Spleen (tissue), 7 donors: ENCODE measurements around the gene AADAC.

Source experiments
- CTCF ChIP-seq, 11 experiments: fragments of 200-600 bp in 7 of 11; fragments of 450-650 bp in 4 of 11; sonication (generic) in 4 of 11; IDR thresholded peaks in 8 of 11; conservative IDR thresholded peaks in 3 of 11; 1 replicate in 7 of 11; 2 replicates in 4 of 11; pipeline versions ENCODE4 v1.4.0 to v1.8.0; 2016 to 2021; ENCODE audit warnings: antibody characterized with exemption in 11 of 11, inconsistent platforms in 4 of 11, mild to moderate bottlenecking in 1 of 11
- POLR2A ChIP-seq, 3 donors: fragments of 450-650 bp; IDR thresholded peaks; one replicate each; pipeline ENCODE4 v1.5.1; 2017; ENCODE audit warnings: antibody characterized with exemption in 3 of 3, mild to moderate bottlenecking in 1 of 3
- donor health status: DM: no; HTN: no; CAD: no; lungs with moderate emphysema.
- donor health status: DM: no; HTN: no; CAD: no.
- donor health status: DM: no; HTN: no; CAD: no.

GRCh38 chr3:151817473-151817872, 3.6 kb downstream of the AADAC start:
- no peak for TF ChIP-seq CTCF (IDR thresholded peaks at IDR 0.05 in 8 of 11, conservative IDR thresholded peaks at IDR 0.05 in 3 of 11)
- no peak for TF ChIP-seq POLR2A (IDR thresholded peaks at IDR 0.05)
